Subcutaneous adipose tissue (tissue), 4 donors: ENCODE results near the gene FUT3. TPM values are rescaled to one million over a fixed set of nuclear protein-coding genes. Genes with fewer than 3 reads are reported as not detected.

Experiments used
- total RNA-seq, 4 donors: library from RNA; depleted of rRNA; stranded (reverse); fragments of >200 nt; gene quantifications; one replicate each; pipeline ENCODE4 v1.1.0, GENCODE V29; 2016
- TF ChIP-seq, protein P1 (sequence below): fragments of 450-650 bp; IDR thresholded peaks from one replicate; pipeline ENCODE4 v1.5.1; 2016; ENCODE audit warnings: low read depth, mild to moderate bottlenecking, control low read depth, antibody characterized with exemption, moderate library complexity

FUT3 gene
- total RNA-seq, 4 donors from 2014 or later = not detected

DNA sequence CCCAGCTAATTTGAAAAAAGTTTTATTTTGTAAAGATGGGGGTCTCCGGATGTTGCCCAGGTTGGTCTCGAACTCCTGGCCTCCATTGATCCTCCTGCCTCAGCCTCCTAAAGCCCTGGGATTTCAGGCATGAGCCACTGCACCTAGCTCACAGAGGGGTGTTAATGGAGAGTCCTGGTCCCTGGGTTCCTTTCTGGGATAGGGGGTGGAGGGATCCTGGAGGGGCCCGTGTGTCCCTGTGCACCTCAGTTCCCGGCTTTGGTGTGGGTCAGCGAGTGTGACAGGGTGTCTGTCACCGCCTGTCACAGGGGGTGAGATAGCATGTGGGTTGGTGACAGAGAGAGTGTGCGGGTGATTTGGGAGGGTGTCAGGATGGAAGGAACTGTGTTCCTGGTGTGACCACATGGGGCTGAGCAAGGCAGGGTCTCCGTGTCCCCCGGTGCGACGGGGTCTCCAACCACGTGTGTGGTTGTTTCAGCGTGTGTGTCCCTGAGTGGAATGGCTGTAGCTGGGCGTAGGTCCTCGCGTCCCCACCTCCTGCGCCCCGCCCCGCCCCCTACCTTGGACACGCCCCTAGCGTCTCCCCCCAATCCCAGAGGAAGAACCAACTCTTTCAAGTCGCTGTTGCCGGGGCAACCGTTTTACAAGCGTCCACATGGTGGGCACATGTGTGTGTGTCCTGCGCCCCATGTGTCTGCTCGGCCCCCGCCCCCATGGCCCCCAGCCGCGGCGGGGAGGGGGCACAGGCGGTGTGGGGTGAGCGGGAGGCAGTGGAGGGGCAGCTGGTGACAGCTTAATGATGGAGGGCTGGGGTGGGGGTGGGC lies 49.2 kb downstream of the FUT3 start:
- TF ChIP-seq, protein P1, sequence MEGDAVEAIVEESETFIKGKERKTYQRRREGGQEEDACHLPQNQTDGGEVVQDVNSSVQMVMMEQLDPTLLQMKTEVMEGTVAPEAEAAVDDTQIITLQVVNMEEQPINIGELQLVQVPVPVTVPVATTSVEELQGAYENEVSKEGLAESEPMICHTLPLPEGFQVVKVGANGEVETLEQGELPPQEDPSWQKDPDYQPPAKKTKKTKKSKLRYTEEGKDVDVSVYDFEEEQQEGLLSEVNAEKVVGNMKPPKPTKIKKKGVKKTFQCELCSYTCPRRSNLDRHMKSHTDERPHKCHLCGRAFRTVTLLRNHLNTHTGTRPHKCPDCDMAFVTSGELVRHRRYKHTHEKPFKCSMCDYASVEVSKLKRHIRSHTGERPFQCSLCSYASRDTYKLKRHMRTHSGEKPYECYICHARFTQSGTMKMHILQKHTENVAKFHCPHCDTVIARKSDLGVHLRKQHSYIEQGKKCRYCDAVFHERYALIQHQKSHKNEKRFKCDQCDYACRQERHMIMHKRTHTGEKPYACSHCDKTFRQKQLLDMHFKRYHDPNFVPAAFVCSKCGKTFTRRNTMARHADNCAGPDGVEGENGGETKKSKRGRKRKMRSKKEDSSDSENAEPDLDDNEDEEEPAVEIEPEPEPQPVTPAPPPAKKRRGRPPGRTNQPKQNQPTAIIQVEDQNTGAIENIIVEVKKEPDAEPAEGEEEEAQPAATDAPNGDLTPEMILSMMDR = no peak

DNA sequence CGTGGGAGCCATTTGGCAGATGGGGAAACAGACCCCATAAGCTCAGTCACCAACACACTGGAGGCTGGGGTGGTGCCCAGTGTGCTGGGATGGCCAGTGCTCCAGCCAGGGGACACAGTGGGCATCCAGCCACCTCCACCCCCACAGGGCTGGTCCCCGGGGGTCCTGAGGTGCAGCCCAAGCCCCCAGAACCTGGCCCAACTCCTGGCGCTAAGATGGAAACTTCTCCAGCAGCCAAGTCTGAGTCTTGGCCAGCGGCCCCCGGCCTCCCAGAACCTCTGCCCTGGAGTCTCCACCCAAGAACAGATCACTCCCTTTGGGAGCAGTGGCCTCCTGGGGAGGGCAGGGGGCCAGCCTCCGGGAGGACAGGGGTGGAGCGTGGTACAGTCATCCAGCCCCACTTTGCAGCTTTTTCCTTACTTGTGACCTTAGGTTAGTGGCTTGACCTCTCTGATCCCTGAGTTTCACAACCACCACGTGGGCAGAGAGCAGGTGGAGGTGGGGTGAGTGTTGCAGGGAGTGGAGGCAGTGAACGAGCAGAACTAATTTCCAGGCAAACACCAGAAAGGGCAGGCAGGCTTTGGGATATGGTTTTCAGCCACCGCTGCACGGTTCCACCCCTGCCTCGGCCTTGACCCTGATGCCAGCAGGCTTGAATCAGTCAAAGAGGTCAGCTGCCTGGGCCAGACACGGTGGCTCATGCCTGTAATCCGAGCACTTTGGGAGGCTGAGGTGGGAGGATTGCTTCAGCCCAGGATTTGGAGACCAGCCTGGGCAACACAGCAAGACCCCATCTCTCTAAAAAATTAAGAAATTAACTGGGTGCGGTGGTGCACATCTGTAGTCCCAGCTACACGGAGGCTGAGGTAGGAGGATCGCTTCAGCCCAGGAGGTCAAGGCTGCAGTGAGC lies 50.6 kb downstream of the FUT3 start:
- TF ChIP-seq, protein P1 = no peak

DNA sequence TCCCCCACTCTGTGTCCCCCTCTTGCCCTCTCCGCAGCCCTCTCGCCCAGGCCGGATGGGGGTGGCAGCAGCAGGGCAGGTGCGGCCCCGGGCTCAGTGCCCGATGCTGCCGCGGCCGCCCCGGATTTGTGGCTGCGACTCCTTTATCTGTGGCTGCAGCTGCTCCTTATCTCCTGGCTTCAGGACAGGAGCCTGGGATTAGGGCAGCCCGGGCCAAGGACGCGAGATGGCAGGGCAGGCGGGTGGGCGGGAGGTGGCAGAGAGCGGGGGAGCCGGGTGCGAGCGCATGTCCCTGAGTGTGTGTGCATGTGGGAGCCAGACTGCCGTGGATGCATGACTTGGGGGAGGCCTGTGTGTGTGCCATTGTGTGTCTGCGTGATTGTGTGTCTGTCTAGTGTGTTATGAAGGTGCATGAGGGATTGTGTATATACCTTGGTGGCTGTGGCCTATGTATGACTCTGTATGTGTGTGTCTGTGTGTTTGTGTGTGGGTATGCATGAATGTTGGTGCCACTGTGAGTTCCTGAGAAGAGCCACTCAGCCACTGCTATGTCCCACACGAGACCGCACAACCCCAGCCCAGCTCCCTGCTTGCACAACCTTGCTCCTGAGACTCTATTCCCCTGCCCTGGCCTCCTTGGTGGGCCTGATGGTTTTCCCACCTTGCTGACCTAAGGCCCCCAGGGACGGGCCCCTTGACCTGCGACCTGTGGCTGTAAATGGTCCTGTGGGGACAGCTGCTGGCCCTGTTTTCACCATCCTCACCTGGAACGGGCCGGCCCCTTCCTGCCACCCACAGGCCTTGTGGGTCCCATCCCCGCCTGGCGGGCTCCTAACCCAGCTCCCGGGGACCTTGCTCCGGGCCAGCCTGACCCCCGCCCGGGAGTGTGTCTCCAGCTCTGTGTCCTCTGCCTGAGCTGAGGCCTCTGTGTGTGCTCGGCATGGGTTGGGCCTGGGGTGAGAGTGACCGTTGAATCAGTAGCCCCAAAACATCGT lies 51.7 kb downstream of the FUT3 start:
- TF ChIP-seq, protein P1 = no peak

DNA sequence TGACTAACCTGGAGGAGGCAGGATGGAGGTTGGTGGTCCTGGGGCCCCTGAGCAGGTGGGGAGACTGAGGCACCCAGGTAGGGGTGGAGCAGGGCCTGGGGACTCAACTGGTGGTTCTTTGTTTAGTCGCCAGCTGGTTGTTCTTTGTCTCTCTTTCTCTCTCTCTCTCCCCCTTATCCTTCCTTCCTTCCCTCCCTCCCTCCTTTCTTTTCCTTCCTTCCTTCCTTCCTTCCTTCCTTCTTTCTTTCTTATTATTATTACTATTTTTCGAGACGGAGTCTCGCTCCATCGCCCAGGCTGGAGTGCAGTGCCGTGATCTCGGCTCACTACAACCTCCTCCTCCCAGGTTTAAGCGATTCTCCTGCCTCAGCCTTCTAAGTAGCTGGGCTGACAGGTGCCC lies 53.0 kb downstream of the FUT3 start:
- TF ChIP-seq, protein P1 = no peak

DNA sequence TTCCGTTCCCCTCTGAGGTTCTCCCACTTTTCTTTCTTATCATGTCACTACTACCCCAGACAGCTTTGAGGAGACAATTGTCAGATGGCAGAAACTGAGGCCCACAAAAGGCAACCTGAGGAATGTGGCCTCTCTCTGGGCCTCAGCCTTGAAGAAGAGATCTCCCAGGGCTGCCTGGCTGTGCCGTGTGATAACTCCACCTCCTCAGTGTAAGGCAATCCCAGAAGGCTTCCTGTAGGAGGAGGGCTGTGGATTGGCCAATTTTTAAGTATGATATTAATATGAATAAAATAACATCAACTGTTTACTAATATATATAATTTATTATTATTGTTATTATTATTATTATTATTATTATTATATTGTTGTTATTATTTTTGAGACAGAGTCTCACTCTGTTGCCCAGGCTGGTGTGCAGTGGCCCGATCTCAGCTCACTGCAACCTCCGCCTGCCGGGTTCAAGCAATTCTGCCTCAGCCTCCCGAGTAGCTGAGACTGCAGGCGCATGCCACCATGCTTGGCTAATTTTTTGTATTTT lies 55.8 kb downstream of the FUT3 start:
- TF ChIP-seq, protein P1 = no peak

DNA sequence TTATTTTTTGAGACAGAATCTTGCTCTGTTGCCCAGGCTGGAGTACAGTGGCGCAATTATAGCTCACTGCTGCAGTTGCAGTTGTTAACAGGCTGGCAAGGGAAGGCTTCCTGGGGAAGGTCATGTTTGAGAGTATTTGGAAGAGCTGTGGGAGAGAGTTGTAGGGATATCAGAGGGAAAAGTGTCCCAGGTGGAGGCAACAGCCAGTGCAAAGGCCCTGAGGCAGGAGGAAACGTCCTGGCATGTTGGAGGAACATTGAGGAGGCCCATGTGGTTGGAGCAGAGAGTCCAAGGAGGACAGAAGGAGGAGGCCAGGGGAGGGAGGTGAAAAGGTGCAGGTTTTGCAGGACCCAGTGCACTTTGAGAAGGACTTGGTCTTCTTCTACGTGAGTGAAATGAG lies 58.1 kb downstream of the FUT3 start:
- TF ChIP-seq, protein P1 = no peak

Other genes starting within 250 kb of the FUT3 start
- 10 to 100 TPM; 33.6 to 72.0 (median 45.2) TPM for gene SAFB2, start 228.7 kb downstream of the FUT3 start, total RNA-seq
- gene SAFB, start 228.4 kb downstream of the FUT3 start, total RNA-seq = 100 to 1,000 TPM in 2 of 4 donors, 10 to 100 TPM in 2; 65.5 to 135 (median 86.4) TPM
- 10 to 100 TPM; 41.1 to 67.8 (median 47.7) TPM for gene MICOS13, start 170.9 kb downstream of the FUT3 start, total RNA-seq
- gene HSD11B1L, start 170.4 kb downstream of the FUT3 start, total RNA-seq = 10 to 100 TPM in 1 of 4 donors, 1 to 10 TPM in 3; 4.1 to 13.4 (median 7.6) TPM
- gene RPL36, start 161.2 kb downstream of the FUT3 start, total RNA-seq = 100 to 1,000 TPM; 617 to 960 (median 857) TPM
- 10 to 100 TPM; 38.8 to 90.4 (median 43.5) TPM for gene LONP1, start 131.3 kb downstream of the FUT3 start, total RNA-seq
- gene CATSPERD, start 130.8 kb downstream of the FUT3 start, total RNA-seq = not detected
- gene PRR22, start 66.7 kb downstream of the FUT3 start, total RNA-seq = 1 to 10 TPM in 1 of 4 donors, under 1 TPM in 1, not detected in 2; 0.66 to 1.9 TPM
- gene DUS3L, start 60.3 kb downstream of the FUT3 start, total RNA-seq = 10 to 100 TPM; 19.4 to 25.1 (median 23.8) TPM
- not detected for gene NRTN, start 46.4 kb downstream of the FUT3 start, total RNA-seq
- gene FUT6, start 11.7 kb downstream of the FUT3 start, total RNA-seq = 1 to 10 TPM in 1 of 4 donors, not detected in 3; 1.1 TPM
- gene FUT5, start 19.1 kb upstream of the FUT3 start, total RNA-seq = not detected
- 100 to 1,000 TPM; 147 to 197 (median 162) TPM for gene NDUFA11, start 52.3 kb upstream of the FUT3 start, total RNA-seq
- gene VMAC, start 53.4 kb upstream of the FUT3 start, total RNA-seq = 10 to 100 TPM in 1 of 4 donors, 1 to 10 TPM in 2, under 1 TPM in 1; 0.65 to 13.0 (median 5.6) TPM
- gene CAPS, start 62.8 kb upstream of the FUT3 start, total RNA-seq = 10 to 100 TPM in 1 of 4 donors, 1 to 10 TPM in 3; 1.5 to 13.4 (median 6.6) TPM
- gene RANBP3, start 126.7 kb upstream of the FUT3 start, total RNA-seq = 10 to 100 TPM; 28.8 to 84.2 (median 57.7) TPM